Stimulated activated CD4-positive, alpha-beta T cell treated with anti-CD3 and anti-CD28 coated beads, Interleukin-2, amount 100 ng/mL, for 4 hours (primary cell): Measurements from ENCODE around the gene FRZB.

Experiments
- DNase-seq: peaks from one replicate; pipeline ENCODE4 v3.0.0-alpha.2; 2020; ENCODE audit warnings: low read depth

FRZB gene

DNA sequence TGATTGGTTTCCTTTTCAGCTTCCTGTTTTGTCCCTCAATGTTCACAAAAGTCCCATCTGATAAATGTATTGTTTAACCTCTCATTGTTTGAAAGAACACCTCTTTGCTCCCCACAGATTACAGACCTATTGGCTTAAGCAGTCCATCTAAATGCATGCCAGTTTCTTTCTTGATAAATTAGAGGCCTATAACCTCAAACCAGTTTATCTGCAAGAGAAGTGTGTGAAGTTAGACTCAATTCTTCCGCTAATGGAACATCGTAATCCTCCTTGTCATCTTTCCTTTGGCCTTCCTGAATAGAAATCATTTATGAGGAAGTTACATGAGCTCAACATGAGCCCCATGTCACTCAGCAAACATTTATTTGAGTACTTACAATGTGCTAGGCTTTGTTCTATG, 74.0 kb downstream of the FRZB start:
- DNase-seq, result no peak

DNA sequence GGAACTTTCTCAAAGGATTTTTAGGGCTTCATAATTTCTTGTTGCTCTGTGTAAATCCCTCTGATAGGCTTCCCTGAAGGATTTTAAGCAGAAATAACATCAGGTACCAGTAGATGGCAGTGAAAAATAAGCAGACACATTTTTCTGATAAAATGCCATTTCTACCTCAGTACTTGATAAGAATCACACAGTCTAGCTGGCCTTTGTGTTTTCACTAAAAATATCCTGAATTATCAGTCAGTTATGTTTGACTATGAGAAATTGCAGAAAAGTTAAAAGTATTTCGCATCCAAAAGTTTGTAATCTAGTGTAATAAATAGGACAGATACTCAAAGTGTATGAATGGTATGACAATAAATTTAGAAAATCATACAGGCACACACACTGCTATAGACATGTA, 81.7 kb downstream of the FRZB start:
- no peak for DNase-seq

DNA sequence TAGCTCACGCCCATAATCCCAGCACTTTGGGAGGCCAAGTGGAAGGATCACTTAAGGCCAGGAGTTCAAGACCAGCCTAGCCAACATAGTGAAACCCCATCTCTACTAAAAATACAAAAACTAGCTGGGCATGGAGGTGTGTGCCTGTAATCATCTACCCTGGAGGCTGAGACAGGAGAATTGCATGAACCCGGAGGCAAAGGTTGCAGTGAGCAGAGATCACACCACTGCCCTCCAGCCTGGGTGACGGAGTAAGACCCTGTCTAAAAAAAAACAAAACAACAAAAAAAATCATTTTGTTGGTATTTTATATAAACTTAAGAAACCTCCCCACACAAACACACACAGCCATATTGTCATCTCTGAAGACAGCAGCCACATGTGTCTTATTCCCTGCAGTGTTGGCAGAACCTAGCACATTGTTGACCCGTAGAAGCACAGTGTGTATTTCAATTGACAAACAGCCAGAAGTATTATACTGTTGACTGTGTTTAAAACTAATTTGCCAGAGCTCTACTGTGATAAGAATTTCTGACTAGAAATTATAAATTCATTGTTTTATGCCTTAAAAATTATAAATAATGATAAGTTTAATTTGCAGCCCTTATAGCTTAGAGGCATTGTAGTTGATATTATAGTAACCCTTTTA, 82.3 kb downstream of the FRZB start:
- DNase-seq, result no peak
